Keratinocyte (primary cell): ENCODE measurements around the gene BICDL1. TPM values are rescaled to one million over a fixed set of nuclear protein-coding genes. Genes with fewer than 3 reads are reported as not detected.

ENCODE experiments used
- DNase-seq: peaks from one replicate; pipeline ENCODE4 v3.0.0-alpha.2; 2011; ENCODE audit warnings: low read depth, missing footprints, low spot score
- FAIRE-seq: peaks from 2 replicates; lab custom pipeline; 2011; peaks lifted over from hg19 to GRCh38; lab: Jason Lieb, UNC
- H2AFZ ChIP-seq: 2 replicates; pipeline ENCODE4 v1.6.0; 2012; ENCODE audit warnings: low read length, control low read depth, inconsistent platforms; ENCODE audit not compliant: control insufficient read depth
- H3K27ac ChIP-seq: 2 replicates; pipeline ENCODE4 v1.5.1; 2011; ENCODE audit warnings: low read length; ENCODE audit not compliant: control insufficient read depth, insufficient read depth
- H3K27me3 ChIP-seq: 3 replicates; pipeline ENCODE4 v1.6.0; 2011; ENCODE audit warnings: low read length; ENCODE audit not compliant: control insufficient read depth, insufficient read depth; ENCODE audit errors: extremely low read depth
- H3K36me3 ChIP-seq, 2 experiments: 2 replicates in 1 of 2; 3 replicates in 1 of 2; pipeline ENCODE4 v1.5.1; 2011; ENCODE audit warnings: low read length in 2 of 2, mild to moderate bottlenecking in 1 of 2; ENCODE audit not compliant: control insufficient read depth in 2 of 2, insufficient read depth in 2 of 2; ENCODE audit errors: extremely low read depth in 1 of 2
- H3K4me1 ChIP-seq: 3 replicates; pipeline ENCODE4 v1.5.1; 2011; ENCODE audit warnings: low read length; ENCODE audit not compliant: control insufficient read depth, insufficient read depth; ENCODE audit errors: extremely low read depth
- H3K4me2 ChIP-seq: 3 replicates; pipeline ENCODE4 v1.6.0; 2011; ENCODE audit warnings: low read depth, low read length; ENCODE audit not compliant: control insufficient read depth, insufficient read depth; ENCODE audit errors: extremely low read depth
- H3K4me3 ChIP-seq, 3 experiments: fragments of 200-600 bp in 1 of 3; sonication (generic) in 1 of 3; 2 replicates in 2 of 3; 3 replicates in 1 of 3; pipeline ENCODE4 v1.5.1; 2011 to 2016; ENCODE audit warnings: low read length in 3 of 3, mild to moderate bottlenecking in 3 of 3, control low read depth in 2 of 3, inconsistent platforms in 1 of 3, low read depth in 1 of 3, mixed read lengths in 1 of 3, mixed run types in 1 of 3, moderate library complexity in 1 of 3; ENCODE audit not compliant: control insufficient read depth in 2 of 3, insufficient read depth in 2 of 3; ENCODE audit errors: extremely low read depth in 1 of 3
- H3K79me2 ChIP-seq: 2 replicates; pipeline ENCODE4 v1.6.0; 2012; ENCODE audit warnings: low read length; ENCODE audit not compliant: control insufficient read depth, insufficient read depth
- H3K9ac ChIP-seq: 3 replicates; pipeline ENCODE4 v1.6.0; 2011; ENCODE audit warnings: low read length; ENCODE audit not compliant: control insufficient read depth, insufficient read depth; ENCODE audit errors: extremely low read depth
- H3K9me1 ChIP-seq: 3 replicates; pipeline ENCODE4 v1.6.0; 2011; ENCODE audit warnings: low read length; ENCODE audit not compliant: control insufficient read depth, insufficient read depth; ENCODE audit errors: extremely low read depth
- H3K9me3 ChIP-seq: 2 replicates; pipeline ENCODE4 v1.5.1; 2012; ENCODE audit warnings: low read depth, low read length; ENCODE audit not compliant: control insufficient read depth
- H4K20me1 ChIP-seq: 3 replicates; pipeline ENCODE4 v1.6.0; 2011; ENCODE audit warnings: low read length; ENCODE audit not compliant: control insufficient read depth, insufficient read depth; ENCODE audit errors: extremely low read depth
- CTCF ChIP-seq, 3 experiments: IDR thresholded peaks in 1 of 3; conservative IDR thresholded peaks in 1 of 3; optimal IDR thresholded peaks in 1 of 3; 2 replicates in 2 of 3; 3 replicates in 1 of 3; pipeline versions ENCODE3 to v1.5.1; 2011; ENCODE audit warnings: low read length in 3 of 3, mild to moderate bottlenecking in 3 of 3, moderate library complexity in 2 of 3, control low read depth in 1 of 3, inconsistent platforms in 1 of 3; ENCODE audit not compliant: insufficient read depth in 2 of 3; ENCODE audit errors: extremely low read depth in 1 of 3
- EZH2 ChIP-seq: IDR thresholded peaks from one replicate; pipeline ENCODE4 v1.6.1; 2012; ENCODE audit warnings: inconsistent platforms, mild to moderate bottlenecking, low read length, moderate library complexity
- dilution Hi-C: fragments of 300-500 bp; cut with MboI; formaldehyde crosslinking; loops from one replicate; pipeline ENCODE4 v1.7.0; 2020; ENCODE audit warnings: low sequenced_read_pairs; ENCODE audit not compliant: extremely low pct_ligation_motif_present
- polyA plus RNA-seq, 5 experiments: library from polyadenylated mRNA; depleted of rRNA in 3 of 5; stranded (reverse) in 3 of 5; stranded (forward) in 1 of 5; unstranded in 1 of 5; fragments of >200 nt; gene quantifications; 1 replicate in 1 of 5; 2 replicates in 3 of 5; 3 replicates in 1 of 5; pipeline versions ENCODE4 v1.2.1 to v1.2.3, GENCODE V29; 2011 to 2012; ENCODE audit warnings: missing spikeins in 2 of 5, low read depth in 1 of 5, low replicate concordance in 1 of 5

The BICDL1 gene
- polyA plus RNA-seq, 1 donor (not counting 4 experiments of a cell fraction or from before 2014, with no cell fraction given): 6.4 TPM

GRCh38 chr12:120049426-120049825, 60.4 kb downstream of the BICDL1 start:
- H3K36me3 ChIP-seq: no peaks in the 10 kb centered on the region
- H4K20me1 ChIP-seq: no peaks in the 10 kb centered on the region
- TF ChIP-seq CTCF (optimal IDR thresholded peaks at IDR 0.05 in 1 of 3, IDR thresholded peaks at IDR 0.05 in 1 of 3, conservative IDR thresholded peaks at IDR 0.05 in 1 of 3; ENCODE audit: extremely low read depth in 1 of 3, insufficient read depth in 2 of 3, low read length in 3 of 3) (no peak), EZH2 (no peak)
- H3K27ac ChIP-seq: no peak overlapping the region
- no peak overlapping the region for H2AFZ ChIP-seq
- H3K79me2 ChIP-seq: no peaks in the 10 kb centered on the region
- no peaks in the 10 kb centered on the region for H3K9me1 ChIP-seq
- dilution Hi-C loops: no loop called here
- H3K27me3 ChIP-seq: no peaks in the 10 kb centered on the region
- DNase-seq (no peak), FAIRE-seq (no peak)
- no peaks in the 10 kb centered on the region for H3K9me3 ChIP-seq
- no peak overlapping the region for H3K4me2 ChIP-seq
- H3K4me1 ChIP-seq: peaks cover 3% of the 10 kb centered on the region
- H3K9ac ChIP-seq: no peak overlapping the region
- no peak overlapping the region for H3K4me3 ChIP-seq

- Histone ChIP-seq H3K9ac (no peak overlapping the region), H3K9me3 (no peaks in the 10 kb centered on the region), H3K4me2 (no peak overlapping the region), H3K36me3 (no peaks in the 10 kb centered on the region), H3K79me2 (no peaks in the 10 kb centered on the region), H3K27me3 (no peaks in the 10 kb centered on the region), H4K20me1 (no peaks in the 10 kb centered on the region), H2AFZ (no peak overlapping the region), H3K27ac (no peak overlapping the region), H3K9me1 (no peaks in the 10 kb centered on the region), H3K4me1 (peaks cover 18% of the 10 kb centered on the region), H3K4me3 (no peak overlapping the region)
- FAIRE-seq (no peak), DNase-seq (no peak)
- dilution Hi-C loops: no loop called here
- TF ChIP-seq CTCF (optimal IDR thresholded peaks at IDR 0.05 in 1 of 3, IDR thresholded peaks at IDR 0.05 in 1 of 3, conservative IDR thresholded peaks at IDR 0.05 in 1 of 3; ENCODE audit: extremely low read depth in 1 of 3, insufficient read depth in 2 of 3, low read length in 3 of 3) (no peak), EZH2 (no peak)
Measured at GRCh38 chr12:120051535-120051934, 62.5 kb downstream of the BICDL1 start.
